K562 (cell line): Measurements from ENCODE around the gene PSME1. TPM values are rescaled to one million over a fixed set of nuclear protein-coding genes. Genes with fewer than 3 reads are reported as not detected.
A peak's percentile ranks its signal among the peaks of the same experiment; 100 is the strongest.

ENCODE experiments used
- BRD4 ChIP-seq: fragments of 200-600 bp; sonication (generic); IDR thresholded peaks from 2 replicates; pipeline ENCODE4 v1.6.1; 2017; ENCODE audit warnings: inconsistent platforms
- CAMTA2 ChIP-seq: fragments of 250-450 bp; sonication (Bioruptor Pico); conservative IDR thresholded peaks from 2 replicates; pipeline ENCODE4 v1.5.1; 2022
- CREM ChIP-seq: IDR thresholded peaks from 2 replicates; pipeline ENCODE4 v1.6.1; 2014; ENCODE audit warnings: antibody characterized with exemption, low read depth
- DEAF1 ChIP-seq: fragments of 450-650 bp; formaldehyde crosslinking; IDR thresholded peaks from 2 replicates; pipeline ENCODE4 v1.4.0; 2020; ENCODE audit warnings: mild to moderate bottlenecking, moderate library complexity
- KLF10 ChIP-seq: fragments of 250-450 bp; sonication (Bioruptor Pico); IDR thresholded peaks from 2 replicates; pipeline ENCODE4 v1.6.1; 2021; ENCODE audit warnings: matching md5 sums
- MAFG ChIP-seq: fragments of 450-650 bp; conservative IDR thresholded peaks from 2 replicates; pipeline ENCODE4 v1.6.1; 2016; ENCODE audit warnings: missing genetic modification characterization, missing compliant biosample characterization
- MBD2 ChIP-seq: sonication (generic); IDR thresholded peaks from 2 replicates; pipeline ENCODE4 v1.6.1; 2016; ENCODE audit warnings: low read depth, borderline replicate concordance
- NR2F6 ChIP-seq: fragments of 450-650 bp; formaldehyde crosslinking; IDR thresholded peaks from 2 replicates; pipeline ENCODE4 v1.4.0; 2020; ENCODE audit warnings: mild to moderate bottlenecking
- POLR3G ChIP-seq: IDR thresholded peaks from 2 replicates; pipeline ENCODE4 v1.6.1; 2011; ENCODE audit not compliant: insufficient read length, insufficient replicate concordance; ENCODE audit errors: extremely low read depth
- RFX1 ChIP-seq: fragments of 450-650 bp; IDR thresholded peaks from 2 replicates; pipeline ENCODE4 v1.6.1; 2016; ENCODE audit warnings: mild to moderate bottlenecking, moderate library complexity
- RNF2 ChIP-seq: sonication (generic); IDR thresholded peaks from 2 replicates; pipeline ENCODE4 v1.6.1; 2016
- SMAD3 ChIP-seq: fragments of 450-650 bp; formaldehyde crosslinking; conservative IDR thresholded peaks from 2 replicates; pipeline ENCODE4 v1.4.0; 2020; ENCODE audit warnings: mild to moderate bottlenecking
- THRAP3 ChIP-seq: fragments of 450-650 bp; IDR thresholded peaks from 2 replicates; pipeline ENCODE4 v1.6.1; 2016; ENCODE audit warnings: mild to moderate bottlenecking, inconsistent platforms, borderline replicate concordance
- U2AF1 ChIP-seq: fragments of 200-400 bp; formaldehyde crosslinking; optimal IDR thresholded peaks from 2 replicates; pipeline ENCODE3; 2017; ENCODE audit warnings: mild to moderate bottlenecking, low read depth, low read length, moderate library complexity
- ZFX ChIP-seq: sonication (generic); formaldehyde crosslinking; IDR thresholded peaks from 2 replicates; pipeline ENCODE4 v1.8.0; 2022; ENCODE audit warnings: mild to moderate bottlenecking, missing genetic modification reagents, moderate library complexity
- ZNF143 ChIP-seq: sonication (generic); formaldehyde crosslinking; IDR thresholded peaks from 2 replicates; pipeline ENCODE4 v1.9.0; 2022; ENCODE audit warnings: mild to moderate bottlenecking, missing genetic modification reagents
- ZNF592 ChIP-seq: fragments of 450-650 bp; IDR thresholded peaks from 2 replicates; pipeline ENCODE4 v1.6.1; 2017; ENCODE audit warnings: antibody characterized with exemption, mild to moderate bottlenecking
- polyA plus RNA-seq, 8 experiments: library from polyadenylated mRNA; depleted of rRNA in 4 of 8; stranded (reverse) in 5 of 8; unstranded in 3 of 8; fragments of >200 nt; fragmentation: Nextera tagmentation in 2 of 8; fragmentation: Illumina TruSeq in 1 of 8; extraction: Ambion mirVana in 2 of 8; extraction: Trizol in 1 of 8; gene quantifications; 2 replicates each; pipeline versions ENCODE4 v1.2.1 to v1.2.3, GENCODE V29; 2011 to 2014; ENCODE audit warnings: inconsistent platforms in 1 of 8, missing spikeins in 1 of 8
- total RNA-seq, 7 experiments: library from RNA; depleted of rRNA in 6 of 7; stranded (reverse); fragments of >200 nt in 6 of 7; fragmentation: Illumina TruSeq in 2 of 7; extraction: Trizol in 2 of 7; gene quantifications; 2 replicates each; pipeline versions ENCODE4 v1.2.1 to v1.2.3, GENCODE V29; 2011 to 2021; ENCODE audit warnings: low replicate concordance in 1 of 7
- TF ChIP-seq, protein P1 (sequence below): fragments of 250-450 bp; sonication (Bioruptor Pico); IDR thresholded peaks from 2 replicates; pipeline ENCODE4 v1.8.0; 2022; ENCODE audit warnings: moderate library complexity, mild to moderate bottlenecking, inconsistent platforms
- TF ChIP-seq, protein P2 (sequence below), 2 experiments: fragments of 200-800 bp in 1 of 2; sonication (Bioruptor generic) in 1 of 2; sonication (generic) in 1 of 2; formaldehyde crosslinking in 1 of 2; IDR thresholded peaks in 1 of 2; conservative IDR thresholded peaks in 1 of 2; 2 replicates each; pipeline versions ENCODE4 v1.5.0 to v1.6.1; 2016 to 2020; ENCODE audit warnings: missing compliant biosample characterization in 1 of 2, missing genetic modification characterization in 1 of 2, missing genetic modification reagents in 1 of 2

Gene PSME1
- total and polyA plus RNA-seq, 9 of the 15 experiments (the other 6 are each of a cell fraction or from before 2014, with no cell fraction given), result 20.3 to 180 (median 67.5) TPM

DNA sequence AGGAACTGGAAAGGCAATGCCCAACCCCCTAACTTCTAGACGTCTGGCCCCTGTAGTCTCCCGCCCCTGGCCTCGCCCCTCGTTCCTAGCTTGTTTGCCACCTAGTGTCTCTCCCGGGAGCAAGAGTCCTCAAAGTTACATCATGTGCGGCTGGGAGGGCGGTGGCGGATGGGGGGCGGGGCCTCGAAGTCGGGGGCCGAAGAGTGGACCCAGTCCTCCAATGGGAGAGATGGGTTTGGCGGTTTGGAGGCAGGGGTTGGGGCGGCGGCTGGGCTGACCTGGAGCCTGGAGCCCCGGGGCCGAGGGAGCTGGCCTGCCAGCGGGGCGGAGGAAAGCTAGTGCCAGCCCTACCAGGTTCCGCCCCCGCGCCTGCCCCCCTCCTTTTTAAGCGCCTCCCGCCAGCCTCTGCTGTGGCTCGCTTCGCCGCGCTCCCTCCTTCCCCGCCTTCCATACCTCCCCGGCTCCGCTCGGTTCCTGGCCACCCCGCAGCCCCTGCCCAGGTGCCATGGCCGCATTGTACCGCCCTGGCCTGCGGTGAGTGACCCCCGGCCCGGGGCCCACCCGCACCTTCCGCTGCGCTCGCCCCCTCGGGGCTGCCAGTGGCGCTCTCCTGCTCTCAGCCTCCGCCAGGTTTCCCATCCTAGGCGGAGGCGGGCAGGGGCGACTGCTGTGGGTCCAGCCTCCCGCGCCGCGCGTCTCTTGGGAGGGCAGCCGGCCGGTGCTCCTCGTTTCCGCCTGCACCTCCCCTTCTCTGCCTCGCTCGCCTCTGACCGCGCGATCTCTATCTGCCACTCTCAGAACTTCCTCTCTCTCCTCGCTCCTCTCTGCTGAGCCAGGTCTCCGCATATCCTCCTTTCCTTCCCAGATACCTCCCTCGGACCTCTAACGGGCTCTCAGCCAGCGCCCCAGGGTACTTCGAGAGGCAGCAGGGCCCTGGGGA lies 41.8 kb upstream of the PSME1 start, which contains the start of gene PCK2 (continued):
- TF ChIP-seq CAMTA2 (CRISPR knock-in tag), result no peak
- peak; percentile 15; the same call in 1 of the 2 replicates for TF ChIP-seq ZNF592
- no peak for TF ChIP-seq SMAD3 (CRISPR knock-in tag)
- TF ChIP-seq RFX1, result no peak
- no peak for TF ChIP-seq ZNF143
- 0 out of 2 replicates have a peak, but pooled peaks have one; percentile 29 for TF ChIP-seq BRD4
- 0 out of 2 replicates have a peak, but pooled peaks have one; percentile 37 for TF ChIP-seq RNF2
- TF ChIP-seq, protein P1, sequence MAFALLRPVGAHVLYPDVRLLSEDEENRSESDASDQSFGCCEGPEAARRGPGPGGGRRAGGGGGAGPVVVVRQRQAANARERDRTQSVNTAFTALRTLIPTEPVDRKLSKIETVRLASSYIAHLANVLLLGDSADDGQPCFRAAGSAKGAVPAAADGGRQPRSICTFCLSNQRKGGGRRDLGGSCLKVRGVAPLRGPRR (CRISPR knock-in tag), result no peak
- TF ChIP-seq KLF10 (CRISPR knock-in tag), result no peak
- no peak for TF ChIP-seq DEAF1
- TF ChIP-seq ZFX (CRISPR knock-in tag), result peak; percentile 80
- no peak for TF ChIP-seq NR2F6 (CRISPR knock-in tag)
- TF ChIP-seq MBD2, result 0 out of 2 replicates have a peak, but pooled peaks have one; percentile 26
- TF ChIP-seq U2AF1, result peak; percentile 90
- no peak for TF ChIP-seq MAFG
- no peak for TF ChIP-seq POLR3G
- TF ChIP-seq CREM, result peak; percentile 36; the same call in 1 of the 2 replicates
- no peak for TF ChIP-seq THRAP3
- TF ChIP-seq, protein P2, sequence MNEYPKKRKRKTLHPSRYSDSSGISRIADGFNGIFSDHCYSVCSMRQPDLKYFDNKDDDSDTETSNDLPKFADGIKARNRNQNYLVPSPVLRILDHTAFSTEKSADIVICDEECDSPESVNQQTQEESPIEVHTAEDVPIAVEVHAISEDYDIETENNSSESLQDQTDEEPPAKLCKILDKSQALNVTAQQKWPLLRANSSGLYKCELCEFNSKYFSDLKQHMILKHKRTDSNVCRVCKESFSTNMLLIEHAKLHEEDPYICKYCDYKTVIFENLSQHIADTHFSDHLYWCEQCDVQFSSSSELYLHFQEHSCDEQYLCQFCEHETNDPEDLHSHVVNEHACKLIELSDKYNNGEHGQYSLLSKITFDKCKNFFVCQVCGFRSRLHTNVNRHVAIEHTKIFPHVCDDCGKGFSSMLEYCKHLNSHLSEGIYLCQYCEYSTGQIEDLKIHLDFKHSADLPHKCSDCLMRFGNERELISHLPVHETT (CRISPR knock-in tag; conservative IDR thresholded peaks at IDR 0.05 in 1 of 2, IDR thresholded peaks at IDR 0.05 in 1 of 2), result 0 out of 4 replicates have a peak, but pooled peaks of 1 of the 2 experiments have one; percentile 2
